ENCODE data around the gene PARM1. TPM values are rescaled to one million over a fixed set of nuclear protein-coding genes. Genes with fewer than 3 reads are reported as not detected.

PARM1 gene
- total RNA-seq, 1 donor from 2014 or later, result 6.4 TPM

DNA sequence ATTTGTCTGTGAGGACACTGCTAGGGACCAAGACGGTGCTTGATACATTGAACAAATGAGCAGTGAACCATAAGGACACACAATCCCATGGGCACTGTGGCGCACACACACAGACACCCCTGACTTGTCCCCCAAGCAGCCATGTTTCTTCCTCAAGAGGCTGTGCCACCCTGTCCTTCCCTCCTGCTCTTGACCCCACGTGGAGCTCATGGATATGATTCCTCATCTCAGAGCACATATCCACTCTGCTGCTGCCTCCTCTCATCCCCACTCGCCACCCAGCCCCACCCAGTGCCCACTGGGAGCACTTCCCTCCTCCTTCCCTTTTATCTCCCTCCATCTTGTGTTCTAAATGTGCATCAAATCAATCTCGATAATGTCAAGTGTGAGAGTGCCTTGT, 102.4 kb downstream of the PARM1 start:
- TF ChIP-seq, protein P1, sequence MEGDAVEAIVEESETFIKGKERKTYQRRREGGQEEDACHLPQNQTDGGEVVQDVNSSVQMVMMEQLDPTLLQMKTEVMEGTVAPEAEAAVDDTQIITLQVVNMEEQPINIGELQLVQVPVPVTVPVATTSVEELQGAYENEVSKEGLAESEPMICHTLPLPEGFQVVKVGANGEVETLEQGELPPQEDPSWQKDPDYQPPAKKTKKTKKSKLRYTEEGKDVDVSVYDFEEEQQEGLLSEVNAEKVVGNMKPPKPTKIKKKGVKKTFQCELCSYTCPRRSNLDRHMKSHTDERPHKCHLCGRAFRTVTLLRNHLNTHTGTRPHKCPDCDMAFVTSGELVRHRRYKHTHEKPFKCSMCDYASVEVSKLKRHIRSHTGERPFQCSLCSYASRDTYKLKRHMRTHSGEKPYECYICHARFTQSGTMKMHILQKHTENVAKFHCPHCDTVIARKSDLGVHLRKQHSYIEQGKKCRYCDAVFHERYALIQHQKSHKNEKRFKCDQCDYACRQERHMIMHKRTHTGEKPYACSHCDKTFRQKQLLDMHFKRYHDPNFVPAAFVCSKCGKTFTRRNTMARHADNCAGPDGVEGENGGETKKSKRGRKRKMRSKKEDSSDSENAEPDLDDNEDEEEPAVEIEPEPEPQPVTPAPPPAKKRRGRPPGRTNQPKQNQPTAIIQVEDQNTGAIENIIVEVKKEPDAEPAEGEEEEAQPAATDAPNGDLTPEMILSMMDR (IDR thresholded peaks at IDR 0.05; ENCODE audit: unreplicated experiment), result no peak
- Mint-ChIP-seq H3K9me3 (ENCODE audit: low read depth) (no peaks in the 10 kb centered on the region), H3K27me3 (no peaks in the 10 kb centered on the region), H3K36me3 (ENCODE audit: insufficient read depth) (no peaks in the 10 kb centered on the region), H3K4me1 (ENCODE audit: low read depth) (no peaks in the 10 kb centered on the region), H3K4me3 (ENCODE audit: low read depth) (no peak overlapping the region), H3K27ac (no peak overlapping the region)
- no peak for DNase-seq (ENCODE audit: low spot score, unreplicated experiment)

DNA sequence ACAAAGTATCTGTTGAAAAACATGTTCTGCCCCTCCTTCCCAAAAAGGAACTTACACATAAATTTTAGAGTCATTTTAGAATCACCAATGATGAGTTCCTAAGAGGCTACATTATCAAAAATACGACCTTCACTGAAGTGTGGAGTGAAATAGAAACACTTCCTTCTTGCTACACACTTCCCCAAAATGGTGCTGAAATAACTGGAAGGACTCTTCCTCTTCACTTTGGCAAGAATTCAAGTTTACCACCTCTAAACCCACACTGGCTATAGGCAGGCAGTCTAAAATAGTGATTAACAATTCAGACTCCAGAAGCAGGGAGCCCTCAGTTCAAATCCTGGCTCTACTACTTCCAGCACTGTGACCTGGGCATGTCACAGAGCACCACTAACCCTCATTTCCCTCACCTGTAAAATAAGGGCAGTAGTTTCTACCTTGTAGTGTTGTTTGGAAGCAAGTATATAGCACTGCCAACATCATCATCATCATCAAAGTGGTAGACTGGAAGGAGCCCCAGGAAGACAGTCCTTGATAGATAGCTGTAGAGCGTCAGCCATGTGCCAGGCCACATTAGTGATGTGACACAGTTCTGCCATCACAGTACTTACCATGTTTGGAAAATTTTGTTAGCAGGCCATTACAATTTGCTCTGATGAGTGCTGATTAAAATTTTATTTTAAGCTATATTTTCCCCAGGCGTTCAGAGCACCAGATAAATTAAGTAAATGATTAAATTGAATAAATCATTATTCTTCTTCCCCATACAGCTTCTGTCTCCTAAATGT, 103.3 kb downstream of the PARM1 start:
- Mint-ChIP-seq H3K9me3 (ENCODE audit: low read depth) (no peaks in the 10 kb centered on the region), H3K4me1 (ENCODE audit: low read depth) (no peaks in the 10 kb centered on the region), H3K27me3 (no peaks in the 10 kb centered on the region), H3K27ac (no peak overlapping the region), H3K4me3 (ENCODE audit: low read depth) (no peak overlapping the region), H3K36me3 (ENCODE audit: insufficient read depth) (no peaks in the 10 kb centered on the region)
- TF ChIP-seq, protein P1 (IDR thresholded peaks at IDR 0.05; ENCODE audit: unreplicated experiment), result no peak
- DNase-seq (ENCODE audit: low spot score, unreplicated experiment), result no peak

DNA sequence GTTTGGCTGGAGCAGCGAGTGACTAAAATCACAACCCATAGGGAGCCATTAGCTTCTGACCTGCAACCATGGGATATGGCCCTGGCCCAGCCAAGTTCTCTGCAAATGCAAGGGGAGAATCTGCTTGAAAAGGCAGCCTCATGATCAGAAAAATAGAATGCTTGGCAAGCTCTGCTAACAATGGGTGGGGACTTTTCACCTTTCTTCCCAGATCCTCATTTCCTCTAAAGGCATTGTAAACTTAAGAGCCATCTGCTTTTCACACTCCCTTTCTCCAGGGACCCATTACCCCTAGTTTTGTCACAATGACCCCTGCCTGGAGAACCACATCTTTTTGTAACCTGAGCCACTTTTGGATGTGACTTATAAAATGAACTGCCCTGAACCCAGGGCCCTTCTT, 104.3 kb downstream of the PARM1 start:
- Mint-ChIP-seq H3K9me3 (ENCODE audit: low read depth) (no peaks in the 10 kb centered on the region), H3K27me3 (no peaks in the 10 kb centered on the region), H3K4me3 (ENCODE audit: low read depth) (no peak overlapping the region), H3K4me1 (ENCODE audit: low read depth) (no peaks in the 10 kb centered on the region), H3K27ac (no peak overlapping the region), H3K36me3 (ENCODE audit: insufficient read depth) (no peaks in the 10 kb centered on the region)
- TF ChIP-seq, protein P1 (IDR thresholded peaks at IDR 0.05; ENCODE audit: unreplicated experiment), result no peak
- no peak for DNase-seq (ENCODE audit: low spot score, unreplicated experiment)

- Mint-ChIP-seq H3K36me3 (ENCODE audit: insufficient read depth) (no peaks in the 10 kb centered on the region), H3K4me1 (ENCODE audit: low read depth) (no peaks in the 10 kb centered on the region), H3K4me3 (ENCODE audit: low read depth) (no peak overlapping the region), H3K9me3 (ENCODE audit: low read depth) (no peaks in the 10 kb centered on the region), H3K27me3 (no peaks in the 10 kb centered on the region), H3K27ac (no peak overlapping the region)
- DNase-seq (ENCODE audit: low spot score, unreplicated experiment), result no peak
- TF ChIP-seq, protein P1 (IDR thresholded peaks at IDR 0.05; ENCODE audit: unreplicated experiment), result no peak
These were observed 105.5 kb downstream of the PARM1 start for GRCh38 chr4:75038376-75038775.

- Mint-ChIP-seq H3K4me3 (ENCODE audit: low read depth) (no peak overlapping the region), H3K27ac (no peak overlapping the region), H3K36me3 (ENCODE audit: insufficient read depth) (no peaks in the 10 kb centered on the region), H3K9me3 (ENCODE audit: low read depth) (peaks cover 4% of the 10 kb centered on the region), H3K4me1 (ENCODE audit: low read depth) (no peaks in the 10 kb centered on the region), H3K27me3 (no peaks in the 10 kb centered on the region)
- no peak for DNase-seq (ENCODE audit: low spot score, unreplicated experiment)
- TF ChIP-seq, protein P1 (IDR thresholded peaks at IDR 0.05; ENCODE audit: unreplicated experiment), result no peak
These were observed 107.8 kb downstream of the PARM1 start for GRCh38 chr4:75040703-75041102.
